Right lobe of liver (tissue), 4 donors: ENCODE data around the gene DIPK1B.

Source experiments
- CTCF ChIP-seq, 4 donors: fragments of 200-600 bp in 3 of 4; fragments of 450-650 bp in 1 of 4; IDR thresholded peaks; one replicate each; pipeline versions ENCODE4 v1.5.1 to v1.8.0; 2016 to 2022; ENCODE audit warnings: antibody characterized with exemption in 4 of 4, mild to moderate bottlenecking in 2 of 4
- POLR2A ChIP-seq: fragments of 450-650 bp; IDR thresholded peaks from one replicate; pipeline ENCODE4 v1.6.1; 2017; ENCODE audit warnings: antibody characterized with exemption, mild to moderate bottlenecking
- donor health status: DM: no; HTN: no; CAD: no.
- donor health status: DM: no; HTN: no; CAD: no.
- donor health status: DM: no; HTN: yes; CAD: no.

DNA sequence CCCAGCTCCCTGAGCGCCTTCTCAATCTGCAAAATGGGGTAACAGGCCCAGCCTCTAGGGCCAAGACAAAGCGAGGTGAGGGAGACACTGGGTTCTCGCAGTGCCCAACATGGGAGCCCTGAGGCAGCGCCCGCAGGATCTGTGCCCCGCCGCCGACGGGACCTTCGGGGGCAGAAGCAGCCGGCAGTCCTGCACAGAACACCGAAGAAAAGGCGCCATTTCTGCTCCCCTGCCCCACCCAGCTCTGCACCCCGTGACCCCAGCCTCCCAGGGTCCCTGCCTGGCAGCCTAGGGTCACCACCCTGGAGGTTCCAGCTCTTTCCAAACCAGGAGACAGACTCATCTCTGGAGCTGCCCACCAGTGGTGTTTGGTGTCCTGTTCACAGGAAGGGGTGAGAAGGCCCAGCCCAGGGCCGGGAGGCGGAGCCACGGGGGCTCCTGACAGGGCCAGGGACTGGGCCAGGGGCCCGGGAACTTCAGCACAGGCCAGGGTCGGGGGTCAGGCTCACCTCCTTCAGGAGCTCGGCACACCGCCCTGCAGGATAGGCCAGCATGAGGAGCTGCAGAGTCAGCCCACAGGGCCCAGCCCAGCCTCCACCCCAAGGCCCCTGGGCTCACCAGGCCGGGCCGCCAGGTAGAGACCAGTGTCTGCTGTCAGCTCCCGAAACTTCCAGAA lies 42.4 kb downstream of the DIPK1B start:
- no peak for TF ChIP-seq CTCF (IDR thresholded peaks at IDR 0.05)
- no peak for TF ChIP-seq POLR2A
